Chondrocyte (in vitro differentiated cells): Measurements from ENCODE around the gene SLC22A3. TPM values are rescaled to one million over a fixed set of nuclear protein-coding genes. Genes with fewer than 3 reads are reported as not detected.

Experiments used
- DNase-seq: peaks from one replicate; pipeline ENCODE4 v3.0.0; 2021; ENCODE audit warnings: mixed read lengths, low spot score
- H3K27ac Mint-ChIP-seq: one replicate; pipeline ENCODE4 v1.8.0; 2021; ENCODE audit warnings: mild to moderate bottlenecking, moderate library complexity, mixed read lengths; ENCODE audit not compliant: unreplicated experiment
- H3K27me3 Mint-ChIP-seq: 2 replicates; pipeline ENCODE4 v1.8.0; 2021; ENCODE audit warnings: low read depth, mixed read lengths
- H3K36me3 Mint-ChIP-seq: 2 replicates; pipeline ENCODE4 v1.8.0; 2021; ENCODE audit warnings: low read depth, mixed read lengths
- H3K4me1 Mint-ChIP-seq: 2 replicates; pipeline ENCODE4 v1.8.0; 2021; ENCODE audit warnings: low read depth, mild to moderate bottlenecking, mixed read lengths
- H3K4me3 Mint-ChIP-seq: one replicate; pipeline ENCODE4 v1.8.0; 2021; ENCODE audit warnings: mild to moderate bottlenecking, moderate library complexity, mixed read lengths; ENCODE audit not compliant: unreplicated experiment
- H3K9me3 Mint-ChIP-seq: 2 replicates; pipeline ENCODE4 v1.8.0; 2021; ENCODE audit warnings: low read depth, mixed read lengths
- CTCF ChIP-seq: fragments of 200-600 bp; sonication (generic); IDR thresholded peaks from 2 replicates; pipeline ENCODE4 v1.5.0; 2021; ENCODE audit warnings: antibody characterized with exemption, mild to moderate bottlenecking, moderate library complexity
- total RNA-seq: library from RNA; stranded (reverse); gene quantifications from 3 replicates; pipeline ENCODE4 v1.2.1, GENCODE V29; 2021

Gene SLC22A3
- total RNA-seq, 1 donor from 2014 or later, result 1.6 TPM

GRCh38 chr6:160303806-160304205, 44.4 kb upstream of the SLC22A3 start:
- no peak overlapping the region for H3K4me3 Mint-ChIP-seq
- no peak for DNase-seq

GRCh38 chr6:160305926-160306713, 42.1 kb upstream of the SLC22A3 start:
- Mint-ChIP-seq H3K27ac (no peak overlapping the region), H3K4me1 (no peaks in the 10 kb centered on the region), H3K27me3 (peaks cover 4% of the 10 kb centered on the region), H3K36me3 (peaks cover 5% of the 10 kb centered on the region), H3K4me3 (no peak overlapping the region), H3K9me3 (peaks cover 29% of the 10 kb centered on the region)
- DNase-seq, result no peak
- TF ChIP-seq CTCF, result no peak

More at GRCh38 chr6:160303806-160304205, 44.4 kb upstream of the SLC22A3 start:
- TF ChIP-seq CTCF, result no peak
- no peaks in the 10 kb centered on the region for H3K36me3 Mint-ChIP-seq
- H3K27ac Mint-ChIP-seq, result no peak overlapping the region
- H3K27me3 Mint-ChIP-seq, result peaks cover 4% of the 10 kb centered on the region
- peaks cover 14% of the 10 kb centered on the region for H3K9me3 Mint-ChIP-seq
- peaks cover 6% of the 10 kb centered on the region for H3K4me1 Mint-ChIP-seq

- no peak for TF ChIP-seq CTCF
- H3K9me3 Mint-ChIP-seq, result peaks cover 40% of the 10 kb centered on the region
- no peak for DNase-seq
- H3K4me3 Mint-ChIP-seq, result no peak overlapping the region
- H3K27ac Mint-ChIP-seq, result no peak overlapping the region
- peaks cover 10% of the 10 kb centered on the region for H3K36me3 Mint-ChIP-seq
- H3K4me1 Mint-ChIP-seq, result no peaks in the 10 kb centered on the region
- peaks cover 4% of the 10 kb centered on the region for H3K27me3 Mint-ChIP-seq
Measured at GRCh38 chr6:160309718-160310117, 38.5 kb upstream of the SLC22A3 start.

GRCh38 chr6:160312900-160313299, 35.3 kb upstream of the SLC22A3 start:
- no peak for TF ChIP-seq CTCF
- no peak for DNase-seq
- H3K4me1 Mint-ChIP-seq, result peaks cover 7% of the 10 kb centered on the region
- no peak overlapping the region for H3K27ac Mint-ChIP-seq
- H3K9me3 Mint-ChIP-seq, result peaks cover 37% of the 10 kb centered on the region
- H3K4me3 Mint-ChIP-seq, result no peak overlapping the region
- peaks cover 10% of the 10 kb centered on the region for H3K36me3 Mint-ChIP-seq
- H3K27me3 Mint-ChIP-seq, result peaks cover 3% of the 10 kb centered on the region

- peaks cover 7% of the 10 kb centered on the region for H3K4me1 Mint-ChIP-seq
- no peak overlapping the region for H3K27ac Mint-ChIP-seq
- H3K27me3 Mint-ChIP-seq, result peaks cover 3% of the 10 kb centered on the region
- peaks cover 23% of the 10 kb centered on the region for H3K9me3 Mint-ChIP-seq
- DNase-seq, result no peak
- peaks cover 5% of the 10 kb centered on the region for H3K36me3 Mint-ChIP-seq
- no peak overlapping the region for H3K4me3 Mint-ChIP-seq
- no peak for TF ChIP-seq CTCF
Measured at GRCh38 chr6:160315310-160315709, 32.9 kb upstream of the SLC22A3 start.
